Measurements from ENCODE around the gene STAM2. TPM values are rescaled to one million over a fixed set of nuclear protein-coding genes. Genes with fewer than 3 reads are reported as not detected.
"Not testable (repeated sequence)": the region's sequence is repeated elsewhere in the genome, so short reads cannot be mapped to it uniquely, and the experiment has no call there.

Gene STAM2
- total and polyA plus RNA-seq, 2 donors from 2014 or later = 12.5 to 41.1 TPM

GRCh38 chr2:152120430-152120829, 55.1 kb downstream of the STAM2 start:
- peaks cover 0 to 10% (median 3%) of the 10 kb centered on the region in 3 donors for H3K36me3 ChIP-seq (ENCODE audit: control insufficient read depth in 2 of 3, insufficient read depth in 3 of 3, low read length in 3 of 3)
- H3K9ac ChIP-seq (ENCODE audit: low read length in 3 of 3) = no peak overlapping the region
- intact Hi-C loops (cut with DNase I) = no loop called here
- no peak for TF ChIP-seq CTCF (IDR thresholded peaks at IDR 0.05; ENCODE audit: borderline replicate concordance, extremely low read depth, insufficient read depth)
- no peaks in the 10 kb centered on the region for H3K27me3 ChIP-seq (ENCODE audit: control insufficient read depth, insufficient read depth, low read length)
- H3K4me3 ChIP-seq (ENCODE audit: low read length in 3 of 3) = no peak overlapping the region
- no peaks in the 10 kb centered on the region for H3K9me3 ChIP-seq (ENCODE audit: control insufficient read depth in 2 of 3, insufficient read depth in 1 of 3, low read length in 3 of 3)
- FAIRE-seq = no peak
- no peak for DNase-seq
- H3K27ac ChIP-seq (ENCODE audit: low read depth in 2 of 2, low read length in 2 of 2) = no peak overlapping the region
- no peaks in the 10 kb centered on the region for H3K4me1 ChIP-seq (ENCODE audit: control insufficient read depth in 2 of 3, insufficient read depth in 2 of 3, low read depth in 1 of 3, low read length in 3 of 3)

- FAIRE-seq = no peak
These were observed 59.6 kb downstream of the STAM2 start for GRCh38 chr2:152115952-152116351.

GRCh38 chr2:152114366-152114765, 61.2 kb downstream of the STAM2 start:
- intact Hi-C loops (cut with DNase I) = no loop called here
- H3K9me3 ChIP-seq (ENCODE audit: control insufficient read depth in 2 of 3, insufficient read depth in 1 of 3, low read length in 3 of 3) = no peaks in the 10 kb centered on the region
- no peak overlapping the region for H3K9ac ChIP-seq (ENCODE audit: low read length in 3 of 3)
- DNase-seq = no peak
- no peak overlapping the region for H3K27ac ChIP-seq (ENCODE audit: low read depth in 2 of 2, low read length in 2 of 2)
- FAIRE-seq = no peak
- TF ChIP-seq CTCF (IDR thresholded peaks at IDR 0.05; ENCODE audit: borderline replicate concordance, extremely low read depth, insufficient read depth) = no peak
- H3K36me3 ChIP-seq (ENCODE audit: control insufficient read depth in 2 of 3, insufficient read depth in 3 of 3, low read length in 3 of 3) = no peaks in the 10 kb centered on the region
- no peak overlapping the region for H3K4me3 ChIP-seq (ENCODE audit: low read length in 3 of 3)
- H3K27me3 ChIP-seq (ENCODE audit: control insufficient read depth, insufficient read depth, low read length) = no peaks in the 10 kb centered on the region
- no peaks in the 10 kb centered on the region for H3K4me1 ChIP-seq (ENCODE audit: control insufficient read depth in 2 of 3, insufficient read depth in 2 of 3, low read depth in 1 of 3, low read length in 3 of 3)

More at GRCh38 chr2:152115952-152116351, 59.6 kb downstream of the STAM2 start:
- H3K4me3 ChIP-seq (ENCODE audit: low read length in 3 of 3) = no peak overlapping the region
- DNase-seq = no peak
- no peaks in the 10 kb centered on the region for H3K4me1 ChIP-seq (ENCODE audit: control insufficient read depth in 2 of 3, insufficient read depth in 2 of 3, low read depth in 1 of 3, low read length in 3 of 3)
- TF ChIP-seq CTCF (IDR thresholded peaks at IDR 0.05; ENCODE audit: borderline replicate concordance, extremely low read depth, insufficient read depth) = no peak
- no peaks in the 10 kb centered on the region for H3K9me3 ChIP-seq (ENCODE audit: control insufficient read depth in 2 of 3, insufficient read depth in 1 of 3, low read length in 3 of 3)
- H3K27ac ChIP-seq (ENCODE audit: low read depth in 2 of 2, low read length in 2 of 2) = no peak overlapping the region
- H3K36me3 ChIP-seq (ENCODE audit: control insufficient read depth in 2 of 3, insufficient read depth in 3 of 3, low read length in 3 of 3) = peaks cover 0 to 5% (median 0%) of the 10 kb centered on the region in 3 donors
- H3K9ac ChIP-seq (ENCODE audit: low read length in 3 of 3) = no peak overlapping the region
- intact Hi-C loops (cut with DNase I) = no loop called here
- H3K27me3 ChIP-seq (ENCODE audit: control insufficient read depth, insufficient read depth, low read length) = no peaks in the 10 kb centered on the region

GRCh38 chr2:152107140-152107539, 68.4 kb downstream of the STAM2 start:
- H3K9ac ChIP-seq (ENCODE audit: low read length in 3 of 3); H3K4me1 ChIP-seq (ENCODE audit: control insufficient read depth in 2 of 3, insufficient read depth in 2 of 3, low read depth in 1 of 3, low read length in 3 of 3); H3K36me3 ChIP-seq (ENCODE audit: control insufficient read depth in 2 of 3, insufficient read depth in 3 of 3, low read length in 3 of 3); H3K9me3 ChIP-seq (ENCODE audit: control insufficient read depth in 2 of 3, insufficient read depth in 1 of 3, low read length in 3 of 3); H3K27ac ChIP-seq (ENCODE audit: low read depth in 2 of 2, low read length in 2 of 2); FAIRE-seq; H3K27me3 ChIP-seq (ENCODE audit: control insufficient read depth, insufficient read depth, low read length); intact Hi-C loops (cut with DNase I); H3K4me3 ChIP-seq (ENCODE audit: low read length in 3 of 3); DNase-seq: not testable (repeated sequence)
